GM23338 (cell line): ENCODE results near the gene NRP1. TPM values are rescaled to one million over a fixed set of nuclear protein-coding genes. Genes with fewer than 3 reads are reported as not detected.

Experiments
- ATAC-seq: fragments of 200-7000 bp; cut with Tn5 transposase; 3 replicates; pipeline ENCODE4 v1.9.1; 2020
- DNase-seq: peaks from one replicate; pipeline ENCODE4 v3.0.0-alpha.2; 2015; ENCODE audit warnings: low spot score
- H2AFZ ChIP-seq: fragments of 200-600 bp; sonication (generic); 2 replicates; pipeline ENCODE4 v1.8.0; 2016; ENCODE audit warnings: antibody characterized with exemption, mild to moderate bottlenecking, moderate library complexity
- H3F3A ChIP-seq: fragments of 200-600 bp; sonication (generic); replicated peaks from 2 replicates; pipeline ENCODE4 v1.8.0; 2017; ENCODE audit warnings: antibody characterized with exemption, mixed run types, low read depth
- H3K27ac ChIP-seq: fragments of 200-600 bp; sonication (generic); 2 replicates; pipeline ENCODE4 v1.6.1; 2016; ENCODE audit warnings: low read depth
- H3K27me3 ChIP-seq: fragments of 200-600 bp; sonication (generic); 2 replicates; pipeline ENCODE4 v1.8.0; 2016; ENCODE audit warnings: mild to moderate bottlenecking, mixed run types, moderate library complexity; ENCODE audit not compliant: insufficient read depth
- H3K36me3 ChIP-seq: fragments of 200-600 bp; sonication (generic); 2 replicates; pipeline ENCODE4 v1.8.0; 2016; ENCODE audit warnings: mild to moderate bottlenecking; ENCODE audit not compliant: insufficient read depth
- H3K4me1 ChIP-seq: fragments of 200-600 bp; sonication (generic); 2 replicates; pipeline ENCODE4 v1.8.0; 2016; ENCODE audit warnings: mild to moderate bottlenecking, moderate library complexity; ENCODE audit not compliant: insufficient read depth
- H3K4me2 ChIP-seq: fragments of 200-600 bp; sonication (generic); 2 replicates; pipeline ENCODE4 v1.7.1; 2017; ENCODE audit warnings: mixed run types
- H3K4me3 ChIP-seq: fragments of 200-600 bp; sonication (generic); 2 replicates; pipeline ENCODE4 v1.6.1; 2016; ENCODE audit warnings: mixed run types
- H3K79me2 ChIP-seq: fragments of 200-600 bp; sonication (generic); replicated peaks from 2 replicates; pipeline ENCODE4 v1.8.0; 2017; ENCODE audit warnings: mild to moderate bottlenecking; ENCODE audit not compliant: insufficient read depth
- H3K9me2 ChIP-seq: fragments of 200-600 bp; sonication (generic); 2 replicates; pipeline ENCODE4 v1.8.0; 2017; ENCODE audit not compliant: insufficient read depth
- H4K20me1 ChIP-seq: fragments of 200-600 bp; sonication (generic); replicated peaks from 2 replicates; pipeline ENCODE4 v1.8.0; 2017; ENCODE audit warnings: mild to moderate bottlenecking; ENCODE audit not compliant: insufficient read depth
- H3K27ac Mint-ChIP-seq: 2 replicates; pipeline ENCODE4 v1.8.0; 2020; ENCODE audit warnings: inconsistent platforms, mild to moderate bottlenecking, moderate library complexity, mixed read lengths
- H3K27me3 Mint-ChIP-seq: 3 replicates; pipeline ENCODE4 v1.8.0; 2022; ENCODE audit warnings: low read depth, mild to moderate bottlenecking, moderate library complexity, mixed read lengths, inconsistent platforms; ENCODE audit not compliant: insufficient read depth, poor library complexity
- H3K36me3 Mint-ChIP-seq: 3 replicates; pipeline ENCODE4 v1.8.0; 2021; ENCODE audit warnings: low read depth, mild to moderate bottlenecking, inconsistent platforms, moderate library complexity, mixed read lengths
- H3K4me1 Mint-ChIP-seq: 3 replicates; pipeline ENCODE4 v1.8.0; 2020; ENCODE audit warnings: mild to moderate bottlenecking, inconsistent platforms, mixed read lengths
- H3K4me3 Mint-ChIP-seq: 3 replicates; pipeline ENCODE4 v1.8.0; 2021; ENCODE audit warnings: moderate library complexity, mild to moderate bottlenecking, inconsistent platforms, mixed read lengths
- H3K9me3 Mint-ChIP-seq: 3 replicates; pipeline ENCODE4 v1.8.0; 2020; ENCODE audit warnings: moderate library complexity, mild to moderate bottlenecking, inconsistent platforms, mixed read lengths
- CREB1 ChIP-seq: fragments of 250-450 bp; sonication (Bioruptor Pico); IDR thresholded peaks from 2 replicates; pipeline ENCODE4 v1.5.0; 2020; ENCODE audit warnings: low read depth, mild to moderate bottlenecking, moderate library complexity
- CTCF ChIP-seq, 2 experiments: fragments of 200-600 bp in 1 of 2; sonication (generic) in 1 of 2; conservative IDR thresholded peaks; 2 replicates each; pipeline versions ENCODE4 v1.5.1 to v1.6.1; 2016 to 2017; ENCODE audit warnings: antibody characterized with exemption in 2 of 2, low read depth in 2 of 2, mild to moderate bottlenecking in 2 of 2, moderate library complexity in 1 of 2
- EZH2 ChIP-seq: fragments of 200-600 bp; sonication (generic); IDR thresholded peaks from one replicate; pipeline ENCODE4 v1.8.0; 2017; ENCODE audit warnings: antibody characterized with exemption, mild to moderate bottlenecking, low read depth; ENCODE audit not compliant: unreplicated experiment
- EZH2phosphoT487 ChIP-seq: fragments of 200-600 bp; sonication (generic); IDR thresholded peaks from one replicate; pipeline ENCODE4 v1.8.1; 2018; ENCODE audit warnings: antibody characterized with exemption; ENCODE audit not compliant: unreplicated experiment
- JUNB ChIP-seq: IDR thresholded peaks from one replicate; pipeline ENCODE4 v1.6.1; 2016; ENCODE audit warnings: antibody characterized with exemption; ENCODE audit not compliant: unreplicated experiment
- NANOG ChIP-seq: IDR thresholded peaks from 2 replicates; pipeline ENCODE4 v1.6.1; 2016; ENCODE audit warnings: antibody characterized with exemption, borderline replicate concordance
- POLR2AphosphoS5 ChIP-seq: IDR thresholded peaks from 2 replicates; pipeline ENCODE4 v1.6.1; 2016; ENCODE audit warnings: antibody characterized with exemption, low read depth
- REST ChIP-seq: IDR thresholded peaks from one replicate; pipeline ENCODE4 v1.6.1; 2018; ENCODE audit warnings: antibody characterized with exemption; ENCODE audit not compliant: unreplicated experiment
- STAT1 ChIP-seq: IDR thresholded peaks from one replicate; pipeline ENCODE4 v1.6.1; 2016; ENCODE audit warnings: antibody characterized with exemption; ENCODE audit not compliant: unreplicated experiment
- ZNF114 ChIP-seq: fragments of 250-450 bp; sonication (Bioruptor Pico); IDR thresholded peaks from 2 replicates; pipeline ENCODE4 v1.5.0; 2020; ENCODE audit warnings: mild to moderate bottlenecking, moderate library complexity
- ZNF331 ChIP-seq: fragments of 250-450 bp; sonication (Bioruptor Pico); IDR thresholded peaks from 2 replicates; pipeline ENCODE4 v1.5.0; 2020; ENCODE audit warnings: low read depth, mild to moderate bottlenecking, moderate library complexity
- ZNF462 ChIP-seq: fragments of 250-450 bp; sonication (Bioruptor Pico); IDR thresholded peaks from 2 replicates; pipeline ENCODE4 v1.5.0; 2020; ENCODE audit warnings: mild to moderate bottlenecking, moderate library complexity
- polyA plus RNA-seq: library from polyadenylated mRNA; unstranded; fragments of >200 nt; fragmentation: Nextera tagmentation; extraction: Ambion mirVana; gene quantifications from 2 replicates; pipeline ENCODE4 v1.2.1, GENCODE V29; 2016
- total RNA-seq: library from RNA; depleted of rRNA; stranded (reverse); fragments of >200 nt; shearing (Covaris generic); gene quantifications from 2 replicates; pipeline ENCODE4 v1.2.3, GENCODE V29; 2014

Gene NRP1
- total and polyA plus RNA-seq, 2 experiments from 2014 or later = 2.9 to 3.5 TPM

- TF ChIP-seq EZH2 = no peak
- TF ChIP-seq STAT1 = no peak
- TF ChIP-seq CREB1 (CRISPR knock-in tag) = no peak
- TF ChIP-seq ZNF331 (CRISPR knock-in tag) = no peak
- TF ChIP-seq ZNF114 (CRISPR knock-in tag) = no peak
- TF ChIP-seq REST = no peak
- TF ChIP-seq EZH2phosphoT487 = no peak
- no peak for TF ChIP-seq CTCF (conservative IDR thresholded peaks at IDR 0.05; ENCODE audit: low read depth in 2 of 2)
Observed at GRCh38 chr10:33237736-33238624, 96.5 kb downstream of the NRP1 start (continued).

GRCh38 chr10:33236916-33237315 is 97.6 kb downstream of the NRP1 start:
- no peak overlapping the region for H3K4me2 ChIP-seq
- H3K4me1 Mint-ChIP-seq = peaks cover 14% of the 10 kb centered on the region
- H3K36me3 Mint-ChIP-seq = no peaks in the 10 kb centered on the region

More at GRCh38 chr10:33236916-33237315, 97.6 kb downstream of the NRP1 start:
- no peak for ATAC-seq
- Histone ChIP-seq H3K9me2 (no peaks in the 10 kb centered on the region; the same call in 1 of the 2 replicates), H3K36me3 (no peaks in the 10 kb centered on the region), H3K27me3 (no peaks in the 10 kb centered on the region), H3K4me1 (peaks cover 10% of the 10 kb centered on the region; the same call in 1 of the 2 replicates), H3K4me3 (no peak overlapping the region), H2AFZ (no peak overlapping the region), H3K79me2 (no peaks in the 10 kb centered on the region), H4K20me1 (no peaks in the 10 kb centered on the region), H3F3A (no peaks in the 10 kb centered on the region), H3K27ac (no peak overlapping the region)
- no peak for DNase-seq
- H3K9me3 Mint-ChIP-seq = no peaks in the 10 kb centered on the region
- H3K27ac Mint-ChIP-seq = no peak overlapping the region
- TF ChIP-seq POLR2AphosphoS5 (no peak), JUNB (no peak), EZH2 (no peak), NANOG (no peak), ZNF114 (CRISPR knock-in tag) (no peak), CREB1 (CRISPR knock-in tag) (no peak), ZNF462 (CRISPR knock-in tag) (no peak)
- no peak overlapping the region for H3K4me3 Mint-ChIP-seq
- peaks cover 2% of the 10 kb centered on the region for H3K27me3 Mint-ChIP-seq
